ENCODE results near the gene DNAJC18.

- TF ChIP-seq CTCF (IDR thresholded peaks at IDR 0.05) (no peak), POLR2A (IDR thresholded peaks at IDR 0.05) (no peak)
Observed at GRCh38 chr5:139396691-139397090, 42.6 kb downstream of the DNAJC18 start.

Data from right lobe of liver (tissue), 4 donors.